Activated CD8-positive, alpha-beta memory T cell treated with anti-CD3 and anti-CD28 coated beads for 48 hours (primary cell): ENCODE data around the gene PHF3.

Experiments used
- DNase-seq, 3 experiments: peaks; one replicate each; pipeline ENCODE4 v3.0.0-alpha.2; 2020; ENCODE audit warnings: low read depth in 2 of 3, low spot score in 2 of 3

Gene PHF3, protein sequence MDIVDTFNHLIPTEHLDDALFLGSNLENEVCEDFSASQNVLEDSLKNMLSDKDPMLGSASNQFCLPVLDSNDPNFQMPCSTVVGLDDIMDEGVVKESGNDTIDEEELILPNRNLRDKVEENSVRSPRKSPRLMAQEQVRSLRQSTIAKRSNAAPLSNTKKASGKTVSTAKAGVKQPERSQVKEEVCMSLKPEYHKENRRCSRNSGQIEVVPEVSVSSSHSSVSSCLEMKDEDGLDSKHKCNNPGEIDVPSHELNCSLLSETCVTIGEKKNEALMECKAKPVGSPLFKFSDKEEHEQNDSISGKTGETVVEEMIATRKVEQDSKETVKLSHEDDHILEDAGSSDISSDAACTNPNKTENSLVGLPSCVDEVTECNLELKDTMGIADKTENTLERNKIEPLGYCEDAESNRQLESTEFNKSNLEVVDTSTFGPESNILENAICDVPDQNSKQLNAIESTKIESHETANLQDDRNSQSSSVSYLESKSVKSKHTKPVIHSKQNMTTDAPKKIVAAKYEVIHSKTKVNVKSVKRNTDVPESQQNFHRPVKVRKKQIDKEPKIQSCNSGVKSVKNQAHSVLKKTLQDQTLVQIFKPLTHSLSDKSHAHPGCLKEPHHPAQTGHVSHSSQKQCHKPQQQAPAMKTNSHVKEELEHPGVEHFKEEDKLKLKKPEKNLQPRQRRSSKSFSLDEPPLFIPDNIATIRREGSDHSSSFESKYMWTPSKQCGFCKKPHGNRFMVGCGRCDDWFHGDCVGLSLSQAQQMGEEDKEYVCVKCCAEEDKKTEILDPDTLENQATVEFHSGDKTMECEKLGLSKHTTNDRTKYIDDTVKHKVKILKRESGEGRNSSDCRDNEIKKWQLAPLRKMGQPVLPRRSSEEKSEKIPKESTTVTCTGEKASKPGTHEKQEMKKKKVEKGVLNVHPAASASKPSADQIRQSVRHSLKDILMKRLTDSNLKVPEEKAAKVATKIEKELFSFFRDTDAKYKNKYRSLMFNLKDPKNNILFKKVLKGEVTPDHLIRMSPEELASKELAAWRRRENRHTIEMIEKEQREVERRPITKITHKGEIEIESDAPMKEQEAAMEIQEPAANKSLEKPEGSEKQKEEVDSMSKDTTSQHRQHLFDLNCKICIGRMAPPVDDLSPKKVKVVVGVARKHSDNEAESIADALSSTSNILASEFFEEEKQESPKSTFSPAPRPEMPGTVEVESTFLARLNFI (N-terminal part only)

GRCh38 chr6:63635588-63636517, at the start of gene PHF3:
TSS of gene PHF3 (plus strand) at chr6:63635802. CDS start at chr6:63646552, 10,750 bp downstream.
- peak; percentile 60 to 85 (median 75) for DNase-seq

- no peak for DNase-seq
Measured at GRCh38 chr6:63589952-63590411, 45.6 kb upstream of the PHF3 start.

DNA sequence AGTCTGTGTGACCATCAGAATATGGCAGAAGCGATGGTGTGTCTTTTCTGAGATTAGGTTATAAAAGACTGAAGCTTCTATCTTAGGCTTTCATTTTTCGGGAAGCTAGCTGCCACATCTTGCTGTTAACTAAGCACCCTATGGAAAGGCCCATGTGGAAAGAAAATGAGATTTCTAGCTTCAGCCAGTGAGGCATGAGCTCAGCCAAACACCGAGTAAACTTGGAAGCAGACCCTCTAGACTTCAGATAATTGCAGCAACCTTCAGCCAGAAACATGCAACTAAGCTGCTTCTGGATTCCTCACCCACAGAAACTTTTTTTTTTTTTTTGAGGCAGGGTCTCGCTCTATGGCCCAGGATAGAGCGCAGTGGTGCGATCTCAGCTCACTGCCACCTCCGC, 42.7 kb upstream of the PHF3 start:
- DNase-seq = no peak

DNA sequence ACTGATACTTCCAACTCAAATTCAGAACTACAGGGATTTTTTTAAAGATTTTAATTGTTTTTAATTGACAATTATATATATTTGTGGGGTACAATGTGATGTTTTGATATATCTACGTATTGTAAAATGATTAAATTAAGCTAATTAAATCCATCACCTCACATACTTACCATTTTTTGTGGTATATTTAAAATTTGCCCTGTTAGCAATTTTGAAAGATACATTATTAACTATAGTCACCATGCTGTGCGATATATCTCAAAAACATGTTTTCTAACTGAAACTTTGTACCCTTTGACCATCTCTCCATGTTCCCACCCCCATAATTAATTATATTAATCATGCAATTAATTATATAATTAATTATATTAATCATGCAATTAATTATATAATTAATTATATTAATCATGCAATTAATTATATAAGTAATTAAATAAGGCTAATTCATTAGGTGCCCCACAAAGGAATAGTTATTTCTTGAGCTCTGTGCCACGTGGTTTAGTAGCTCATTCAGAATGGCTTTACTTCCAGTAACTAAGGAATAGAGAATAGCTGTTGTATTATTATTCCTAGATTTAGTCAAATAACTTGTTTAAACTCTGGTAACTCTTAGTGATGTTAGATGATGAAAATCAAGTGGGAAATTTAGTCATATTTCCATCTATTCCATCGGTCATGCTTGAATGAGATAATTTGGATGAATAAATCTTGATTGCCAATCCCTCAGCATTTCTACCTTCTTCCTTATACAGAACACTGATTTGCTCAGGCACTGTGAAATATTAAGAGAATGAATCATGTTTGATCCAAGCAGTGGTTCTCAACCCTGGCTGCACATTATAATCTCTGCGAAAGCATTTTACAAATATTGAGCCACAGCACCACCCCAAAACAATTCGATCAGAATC, 38.2 kb upstream of the PHF3 start:
- DNase-seq = no peak

DNA sequence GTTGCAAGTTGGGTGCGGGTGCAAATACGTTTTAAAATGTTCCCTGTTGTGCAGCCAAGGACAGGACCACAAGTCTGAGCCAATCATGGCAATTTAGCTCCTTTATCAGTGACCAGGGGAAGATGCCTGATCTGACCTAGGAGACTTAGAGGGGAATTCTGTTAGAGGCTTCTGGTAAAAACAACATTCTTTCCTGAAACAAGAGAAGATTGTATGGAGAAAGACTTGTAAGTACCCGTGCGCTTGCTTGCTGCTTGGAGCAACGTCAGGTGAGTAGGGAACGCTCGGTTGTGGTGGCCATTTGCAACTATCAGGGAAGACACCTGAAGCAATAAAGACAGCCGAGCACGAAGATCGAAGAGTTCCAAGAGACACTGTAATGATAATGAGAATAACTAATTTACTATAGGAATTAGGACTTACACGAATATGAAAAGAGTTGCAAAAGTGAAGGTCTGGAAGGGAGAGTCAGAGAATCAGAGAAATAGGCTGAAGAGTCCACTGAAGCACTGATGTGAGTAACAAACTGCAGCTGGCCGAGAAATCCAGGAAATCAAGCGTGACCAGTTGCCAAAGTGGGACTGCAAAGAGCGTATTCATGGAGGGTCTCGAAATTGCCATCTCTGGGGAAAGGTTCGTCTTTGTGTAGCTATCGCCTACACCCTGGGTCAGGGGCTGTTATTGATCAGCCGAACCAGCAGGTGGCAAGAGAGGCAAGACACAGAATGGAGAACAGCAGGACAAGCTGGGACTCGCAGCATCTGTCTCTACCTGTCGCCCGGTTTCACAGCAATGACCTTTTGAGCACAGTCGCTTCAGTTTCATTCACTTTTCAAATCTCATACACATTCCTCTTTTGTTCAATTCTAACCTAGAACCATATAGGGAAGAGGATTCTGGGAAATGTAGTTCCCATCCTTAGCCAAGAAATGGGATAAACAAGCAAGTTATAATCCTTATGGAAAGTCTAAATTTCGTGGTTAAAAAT, 37.3 kb upstream of the PHF3 start:
- peak in 2 of 3 experiments; percentile 29 to 34 for DNase-seq

GRCh38 chr6:63599243-63599642, 36.4 kb upstream of the PHF3 start:
- DNase-seq = no peak

DNA sequence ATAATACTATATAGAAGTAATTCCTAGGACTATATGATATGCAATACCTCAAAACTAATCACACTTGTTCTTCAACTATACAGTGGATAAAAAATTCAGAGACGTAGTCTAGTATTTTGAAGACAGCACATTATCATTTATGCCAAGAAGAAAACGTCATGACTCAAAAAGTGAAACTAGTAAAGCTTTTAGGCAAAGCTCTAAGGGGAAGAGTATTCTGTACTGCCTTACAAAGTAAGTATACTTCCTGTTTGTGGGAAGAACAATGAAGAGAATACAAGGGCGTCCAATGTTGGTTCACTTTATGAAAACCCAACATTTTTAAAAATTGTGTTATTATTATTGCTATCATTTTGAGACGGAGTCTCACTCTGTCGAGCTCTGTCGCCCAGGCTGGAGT, 35.5 kb upstream of the PHF3 start:
- no peak for DNase-seq

GRCh38 chr6:63609231-63609630, 26.4 kb upstream of the PHF3 start:
- DNase-seq = no peak

DNA sequence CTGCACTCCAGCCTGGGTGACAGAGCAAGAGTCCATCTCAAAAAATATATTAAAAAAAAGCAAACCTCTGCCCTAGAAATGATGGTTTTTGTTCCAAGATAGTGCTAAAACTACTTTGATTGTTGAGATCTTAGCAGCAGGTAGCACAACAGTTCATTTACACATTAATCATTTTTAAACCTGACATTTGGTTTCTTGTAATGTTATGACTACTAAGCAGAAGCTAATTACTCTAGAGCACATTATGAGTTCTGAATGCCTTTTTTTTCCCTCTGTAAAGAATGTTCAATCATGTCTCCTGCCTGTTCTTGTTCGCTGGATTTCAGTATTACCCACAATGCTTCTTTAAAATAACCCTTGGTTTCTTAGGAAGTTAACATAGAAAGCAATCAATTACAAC, 24.7 kb upstream of the PHF3 start:
- no peak for DNase-seq

GRCh38 chr6:63611560-63611959, 24.0 kb upstream of the PHF3 start:
- DNase-seq = no peak

GRCh38 chr6:63615590-63615989, 20.0 kb upstream of the PHF3 start:
- no peak for DNase-seq

DNA sequence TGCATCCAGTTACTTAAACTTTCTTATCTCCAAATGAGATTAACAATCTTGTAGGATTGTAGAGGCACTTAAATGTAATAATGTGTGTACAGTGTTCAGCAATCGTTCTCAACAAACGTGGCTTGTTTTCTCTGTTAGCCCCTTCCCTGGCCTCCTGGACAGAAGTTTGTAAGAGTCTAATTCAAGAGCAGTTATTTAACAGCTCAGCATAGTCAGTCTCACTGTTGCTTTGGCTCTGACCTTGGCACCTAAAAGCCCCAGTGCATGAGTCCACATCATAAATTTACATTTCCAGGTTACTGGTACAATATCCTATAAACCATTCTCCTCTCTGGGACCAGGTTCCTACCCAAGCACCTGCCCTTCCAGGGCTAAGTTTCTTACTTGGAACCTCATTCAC, 11.5 kb upstream of the PHF3 start:
- no peak for DNase-seq

- DNase-seq = no peak
Measured at GRCh38 chr6:63630466-63630865, 5.1 kb upstream of the PHF3 start.

DNA sequence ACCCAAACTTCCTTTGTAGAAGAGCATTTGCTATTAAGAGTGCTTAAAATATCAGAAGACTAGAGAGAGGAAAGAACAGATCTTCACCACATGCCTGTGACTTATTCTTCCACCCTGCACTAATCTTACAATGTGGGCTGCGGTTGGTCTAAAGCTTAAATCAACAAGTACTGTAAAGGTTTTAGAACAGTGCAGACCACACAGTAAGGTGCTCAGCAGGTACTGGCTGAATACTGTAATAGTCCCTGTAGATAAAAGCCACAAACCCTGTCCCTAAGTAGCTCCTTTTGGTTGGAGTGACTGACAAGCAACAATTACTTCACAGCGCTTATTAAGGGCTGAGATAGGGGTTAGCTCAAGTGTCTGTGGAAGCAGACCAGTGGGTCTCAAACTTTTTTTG, 972 bp upstream of the PHF3 start:
- no peak for DNase-seq

DNA sequence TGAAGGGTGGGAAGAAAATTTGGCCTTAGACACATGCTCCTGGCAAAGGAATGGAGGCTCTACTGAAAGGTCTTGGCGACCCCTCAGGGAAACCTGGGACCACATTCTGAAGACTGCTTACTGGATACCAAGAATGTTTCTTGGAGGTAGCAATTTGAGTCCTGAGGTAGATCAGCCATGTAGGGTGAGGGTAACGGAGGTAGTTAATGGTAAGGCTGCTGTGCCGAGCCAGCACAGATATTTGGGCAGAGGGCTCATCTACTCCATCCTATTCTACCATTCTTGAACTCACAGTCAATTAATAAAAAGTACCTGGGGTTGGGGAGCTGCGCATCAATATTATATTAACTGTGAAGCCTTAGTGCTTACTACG, 401 bp upstream of the PHF3 start:
- DNase-seq = peak in 1 of 3 experiments; percentile 1

DNA sequence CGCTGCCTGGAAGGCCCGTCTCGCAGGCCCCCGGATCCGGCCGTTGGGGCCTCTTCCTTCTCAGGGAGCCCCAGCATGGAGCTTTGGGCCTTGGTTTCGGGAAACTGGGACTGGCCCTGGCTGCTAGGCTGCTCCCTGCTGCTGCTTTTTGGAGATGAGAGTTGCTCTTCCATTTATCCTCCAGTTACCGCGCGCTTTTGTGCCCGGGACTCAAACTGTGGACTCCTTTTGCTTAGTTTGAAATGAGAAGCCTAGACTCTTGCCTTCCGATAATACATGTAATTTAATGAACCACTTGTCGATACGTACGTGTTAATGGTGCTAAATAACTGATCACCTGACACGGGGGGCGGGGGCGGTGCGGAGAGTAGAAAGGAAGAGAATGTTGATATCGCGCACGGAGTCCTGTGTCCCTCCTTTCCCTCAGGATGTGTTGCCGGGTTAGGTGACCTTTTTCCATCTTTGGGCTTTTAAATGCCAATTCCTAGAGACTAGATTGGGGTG, 968 bp downstream of the PHF3 start:
- DNase-seq = peak; percentile 16 to 33 (median 23)

DNA sequence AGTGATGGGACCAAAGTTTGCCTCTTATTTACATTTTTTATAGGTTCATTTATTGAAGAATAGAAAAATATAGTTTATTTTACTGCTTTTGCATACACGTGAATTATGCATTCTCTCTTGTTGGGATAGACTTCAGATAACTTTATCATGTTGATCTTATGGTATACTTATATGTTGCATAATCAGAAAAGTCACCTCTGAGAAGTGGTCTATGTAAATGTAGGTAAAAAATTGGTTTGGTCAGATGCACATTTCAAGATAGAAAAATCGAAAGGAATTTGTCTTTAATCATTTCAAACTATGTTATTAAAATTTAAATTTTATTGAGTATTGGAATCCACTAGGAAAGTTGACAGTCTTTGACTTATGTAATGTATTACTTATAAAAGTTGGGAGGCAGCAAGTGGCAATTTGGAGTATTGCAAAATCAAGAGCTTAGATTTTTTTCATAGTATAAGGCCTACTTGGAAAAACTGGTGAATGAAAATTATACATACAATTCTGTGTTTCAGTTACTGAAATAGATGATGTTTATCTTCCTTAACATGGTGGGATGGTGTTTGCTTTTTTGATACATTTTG, 2.4 kb downstream of the PHF3 start:
- no peak for DNase-seq

DNA sequence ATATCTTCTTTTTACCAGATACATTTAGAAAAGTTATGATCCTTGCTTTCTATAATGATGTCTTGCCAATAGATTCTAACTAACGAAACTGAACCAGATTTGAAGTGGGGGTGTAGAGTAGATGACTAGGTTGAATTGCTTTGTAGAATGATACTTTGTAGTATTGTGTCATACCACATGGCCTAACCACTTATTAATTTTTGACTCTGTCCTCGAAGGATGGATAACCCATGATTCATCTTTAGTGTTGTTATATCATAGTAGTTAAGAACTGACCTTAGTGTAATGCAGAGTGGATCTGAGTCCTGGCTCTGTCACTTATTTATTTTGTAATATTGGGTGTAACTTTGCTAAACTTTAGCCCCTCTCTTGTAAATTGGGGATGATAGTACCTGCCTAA, 4.5 kb downstream of the PHF3 start:
- no peak for DNase-seq
